Fibroblast of lung (primary cell): ENCODE data around the gene ARPC5L. TPM values are rescaled to one million over a fixed set of nuclear protein-coding genes. Genes with fewer than 3 reads are reported as not detected.

Experiments used
- DNase-seq, 2 donors: peaks; one replicate each; pipeline versions ENCODE4 v3.0.0 to v3.0.0-alpha.2; 2010; ENCODE audit warnings: low read depth in 2 of 2
- H2AFZ ChIP-seq: 2 replicates; pipeline ENCODE4 v1.5.1; 2012; ENCODE audit warnings: low read length, control low read depth, inconsistent platforms
- H3K27ac ChIP-seq: 2 replicates; pipeline ENCODE4 v1.5.1; 2011; ENCODE audit warnings: low read length, control low read depth; ENCODE audit not compliant: insufficient read depth
- H3K27me3 ChIP-seq: 2 replicates; pipeline ENCODE4 v1.5.1; 2011; ENCODE audit warnings: mild to moderate bottlenecking, low read length; ENCODE audit not compliant: control insufficient read depth, insufficient read depth
- H3K36me3 ChIP-seq: 2 replicates; pipeline ENCODE4 v1.5.1; 2011; ENCODE audit warnings: low read length; ENCODE audit not compliant: control insufficient read depth, insufficient read depth
- H3K4me1 ChIP-seq: 2 replicates; pipeline ENCODE4 v1.5.1; 2011; ENCODE audit warnings: low read length; ENCODE audit not compliant: control insufficient read depth, insufficient read depth; ENCODE audit errors: extremely low read depth
- H3K4me2 ChIP-seq: 2 replicates; pipeline ENCODE4 v1.5.1; 2011; ENCODE audit warnings: low read length, control low read depth; ENCODE audit not compliant: insufficient read depth; ENCODE audit errors: extremely low read depth
- H3K4me3 ChIP-seq, 4 experiments: fragments of 200-600 bp in 1 of 4; sonication (generic) in 1 of 4; replicated peaks in 1 of 4; 2 replicates each; pipeline ENCODE4 v1.5.1; 2011 to 2016; ENCODE audit warnings: low read length in 4 of 4, low read depth in 3 of 4, mild to moderate bottlenecking in 3 of 4, control low read depth in 2 of 4, inconsistent platforms in 1 of 4, mixed read lengths in 1 of 4; ENCODE audit not compliant: insufficient read depth in 1 of 4; ENCODE audit errors: control extremely low read depth in 1 of 4
- H3K79me2 ChIP-seq: 2 replicates; pipeline ENCODE4 v1.5.1; 2012; ENCODE audit warnings: mild to moderate bottlenecking, low read length, inconsistent platforms; ENCODE audit not compliant: control insufficient read depth, insufficient read depth
- H3K9ac ChIP-seq: 2 replicates; pipeline ENCODE4 v1.5.1; 2011; ENCODE audit warnings: mild to moderate bottlenecking, low read length, control low read depth; ENCODE audit not compliant: insufficient read depth
- H3K9me3 ChIP-seq: 2 replicates; pipeline ENCODE4 v1.5.1; 2012; ENCODE audit warnings: low read depth, low read length; ENCODE audit not compliant: control insufficient read depth, insufficient read depth
- H4K20me1 ChIP-seq: 2 replicates; pipeline ENCODE4 v1.5.1; 2011; ENCODE audit warnings: low read length; ENCODE audit not compliant: control insufficient read depth, insufficient read depth; ENCODE audit errors: extremely low read depth
- CTCF ChIP-seq, 2 donors: IDR thresholded peaks in 1 of 2; conservative IDR thresholded peaks in 1 of 2; 1 replicate in 1 of 2; 2 replicates in 1 of 2; pipeline ENCODE4 v1.5.1; 2011 to 2012; ENCODE audit warnings: low read length in 2 of 2, control low read depth in 1 of 2, inconsistent platforms in 1 of 2, low read depth in 1 of 2, mild to moderate bottlenecking in 1 of 2
- EZH2 ChIP-seq: IDR thresholded peaks from 2 replicates; pipeline ENCODE4 v1.5.1; 2012; ENCODE audit warnings: low read length, control low read depth, mild to moderate bottlenecking; ENCODE audit errors: missing control alignments
- polyA plus RNA-seq, 2 donors: library from polyadenylated mRNA; depleted of rRNA in 1 of 2; stranded (reverse) in 1 of 2; unstranded in 1 of 2; fragments of >200 nt; gene quantifications; 2 replicates each; pipeline ENCODE4 v1.2.1, GENCODE V29; 2011 to 2012; ENCODE audit warnings: missing spikeins in 1 of 2
- total RNA-seq: library from RNA; depleted of rRNA; stranded (reverse); fragments of >200 nt; gene quantifications from 2 replicates; pipeline ENCODE4 v1.2.1, GENCODE V29; 2014

The ARPC5L gene
- total and polyA plus RNA-seq, 2 donors (not counting 1 experiment from before 2014, with no cell fraction given), result 13.2 to 48.9 TPM

GRCh38 chr9:124871156-124871561 lies 9.2 kb downstream of the ARPC5L start:
- H4K20me1 ChIP-seq, result no peaks in the 10 kb centered on the region
- peak overlapping the region; percentile 99 for H3K4me2 ChIP-seq
- H3K9ac ChIP-seq, result no peak overlapping the region
- H3K4me3 ChIP-seq, result peak overlapping the region; percentile 77 to 90 (median 87)
- H3K36me3 ChIP-seq, result peaks cover 22% of the 10 kb centered on the region
- no peak overlapping the region for H2AFZ ChIP-seq
- H3K4me1 ChIP-seq, result peaks cover 16% of the 10 kb centered on the region
- peaks cover 73% of the 10 kb centered on the region for H3K79me2 ChIP-seq
- DNase-seq, result no peak
- no peak for TF ChIP-seq CTCF (conservative IDR thresholded peaks at IDR 0.05 in 1 of 2, IDR thresholded peaks at IDR 0.05 in 1 of 2; ENCODE audit: low read depth in 1 of 2, low read length in 2 of 2)
- TF ChIP-seq EZH2, result no peak
- no peaks in the 10 kb centered on the region for H3K9me3 ChIP-seq
- peak overlapping the region; percentile 88 for H3K27ac ChIP-seq
- no peaks in the 10 kb centered on the region for H3K27me3 ChIP-seq

DNA sequence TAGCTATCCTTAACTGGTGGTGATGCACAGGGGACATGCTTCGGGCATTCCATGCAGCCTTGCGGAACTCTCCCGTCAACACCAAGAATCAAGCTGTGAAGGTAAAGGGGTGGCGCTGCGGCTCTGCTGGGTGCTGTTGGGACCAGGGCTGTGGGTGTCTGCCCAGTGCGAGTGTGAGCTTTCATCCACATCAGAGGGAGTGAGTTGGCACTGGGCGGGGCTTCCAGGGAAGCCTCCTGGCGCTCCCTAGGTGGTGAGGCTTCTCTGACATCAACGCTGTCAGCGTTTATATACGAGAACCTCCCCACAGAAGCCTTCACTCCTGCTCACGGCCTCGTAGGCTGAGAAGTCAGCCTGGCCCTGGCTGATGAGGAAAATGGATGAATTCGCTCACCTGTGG lies 11.7 kb downstream of the ARPC5L start:
- H3K9ac ChIP-seq, result no peak overlapping the region
- no peak overlapping the region for H3K27ac ChIP-seq
- no peak for TF ChIP-seq EZH2
- TF ChIP-seq CTCF (conservative IDR thresholded peaks at IDR 0.05 in 1 of 2, IDR thresholded peaks at IDR 0.05 in 1 of 2; ENCODE audit: low read depth in 1 of 2, low read length in 2 of 2), result no peak
- peaks cover 16% of the 10 kb centered on the region for H3K4me1 ChIP-seq
- H4K20me1 ChIP-seq, result no peaks in the 10 kb centered on the region
- no peak for DNase-seq
- no peaks in the 10 kb centered on the region for H3K27me3 ChIP-seq
- H3K4me3 ChIP-seq, result no peak overlapping the region
- H3K9me3 ChIP-seq, result no peaks in the 10 kb centered on the region
- peaks cover 27% of the 10 kb centered on the region for H3K36me3 ChIP-seq
- H3K4me2 ChIP-seq, result no peak overlapping the region
- no peak overlapping the region for H2AFZ ChIP-seq
- peaks cover 68% of the 10 kb centered on the region for H3K79me2 ChIP-seq

- no peak overlapping the region for H2AFZ ChIP-seq
- H3K27me3 ChIP-seq, result no peaks in the 10 kb centered on the region
- no peaks in the 10 kb centered on the region for H3K9me3 ChIP-seq
- H4K20me1 ChIP-seq, result no peaks in the 10 kb centered on the region
- no peak overlapping the region for H3K9ac ChIP-seq
- peaks cover 14% of the 10 kb centered on the region for H3K4me1 ChIP-seq
- no peak overlapping the region for H3K27ac ChIP-seq
- peaks cover 29% of the 10 kb centered on the region for H3K36me3 ChIP-seq
- H3K4me2 ChIP-seq, result no peak overlapping the region
- TF ChIP-seq EZH2, result no peak
- TF ChIP-seq CTCF (conservative IDR thresholded peaks at IDR 0.05 in 1 of 2, IDR thresholded peaks at IDR 0.05 in 1 of 2; ENCODE audit: low read depth in 1 of 2, low read length in 2 of 2), result no peak
- H3K4me3 ChIP-seq, result no peak overlapping the region
- no peak for DNase-seq
- peaks cover 54% of the 10 kb centered on the region for H3K79me2 ChIP-seq
Observed at GRCh38 chr9:124875501-124875900, 13.6 kb downstream of the ARPC5L start.
